G401.6 (cell line): ENCODE measurements around the gene AGPAT2.

ENCODE experiments used
- FAIRE-seq: peaks from 2 replicates; lab custom pipeline; 2012; peaks lifted over from hg19 to GRCh38; lab: Jason Lieb, UNC

Gene AGPAT2

GRCh38 chr9:136700959-136701667 lies 13.9 kb upstream of the AGPAT2 start:
- FAIRE-seq: no peak

- FAIRE-seq: no peak
These were observed 13.0 kb upstream of the AGPAT2 start for GRCh38 chr9:136700304-136700703.

GRCh38 chr9:136698635-136699246 lies 11.5 kb upstream of the AGPAT2 start:
- FAIRE-seq: no peak

GRCh38 chr9:136697821-136698526 lies 10.7 kb upstream of the AGPAT2 start:
- FAIRE-seq: no peak

- no peak for FAIRE-seq
These were observed 10.0 kb upstream of the AGPAT2 start for GRCh38 chr9:136697146-136697820.

GRCh38 chr9:136696502-136696901 lies 9.2 kb upstream of the AGPAT2 start:
- no peak for FAIRE-seq

GRCh38 chr9:136695955-136696354 lies 8.7 kb upstream of the AGPAT2 start:
- FAIRE-seq: no peak

- FAIRE-seq: no peak
These were observed 8.2 kb upstream of the AGPAT2 start for GRCh38 chr9:136695435-136695895.

- FAIRE-seq: no peak
These were observed 7.6 kb upstream of the AGPAT2 start for GRCh38 chr9:136694872-136695247.

- no peak for FAIRE-seq
These were observed 7.1 kb upstream of the AGPAT2 start for GRCh38 chr9:136694163-136694871.

- FAIRE-seq: no peak
These were observed 6.4 kb upstream of the AGPAT2 start for GRCh38 chr9:136693490-136694162.

- no peak for FAIRE-seq
These were observed 5.9 kb upstream of the AGPAT2 start for GRCh38 chr9:136693135-136693489.

GRCh38 chr9:136692185-136693134 lies 5.2 kb upstream of the AGPAT2 start:
- no peak for FAIRE-seq

- no peak for FAIRE-seq
These were observed 4.3 kb upstream of the AGPAT2 start for GRCh38 chr9:136691316-136692184.

- no peak for FAIRE-seq
These were observed 3.6 kb upstream of the AGPAT2 start for GRCh38 chr9:136690806-136691261.

- FAIRE-seq: no peak
These were observed 3.0 kb upstream of the AGPAT2 start for GRCh38 chr9:136690104-136690805.

- no peak for FAIRE-seq
These were observed 1.8 kb upstream of the AGPAT2 start for GRCh38 chr9:136689108-136689460.

GRCh38 chr9:136688274-136689107 lies 1.2 kb upstream of the AGPAT2 start:
- peak; percentile 8 for FAIRE-seq
